ENCODE results near the gene METTL25B. TPM values are rescaled to one million over a fixed set of nuclear protein-coding genes. Genes with fewer than 3 reads are reported as not detected.

The METTL25B gene
- 21.6 to 28.4 TPM (median 25.2 TPM) in 5 replicates for total RNA-seq (2022; extraction: Qiagen RNA extraction; ENCODE audit: low read depth)

GRCh38 chr1:156727926-156728598 lies at the start of gene METTL25B:
METTL25B (plus strand) TSS chr1:156728469; CDS start chr1:156729105, 636 bp downstream.

GRCh38 chr1:156705321-156705917 lies 22.9 kb upstream of the METTL25B start, which contains the start of gene CRABP2:
CRABP2 (minus strand) TSS chr1:156705583; CDS start chr1:156705446, 137 bp downstream.

GRCh38 chr1:156728599-156729462 lies 562 bp downstream of the METTL25B start, which contains the start of gene ISG20L2:
ISG20L2 (minus strand) TSS chr1:156728766; CDS start chr1:156727652, 1,114 bp downstream.

GRCh38 chr1:156740741-156741480 lies 12.6 kb downstream of the METTL25B start, which contains the start of gene MRPL24:
MRPL24 (minus strand) TSS chr1:156741088; CDS start chr1:156738704, 2,384 bp downstream.

GRCh38 chr1:156751451-156751756 lies 23.1 kb downstream of the METTL25B start, which contains the start of gene HDGF:
HDGF (minus strand) TSS chr1:156751675; CDS start chr1:156751429, 246 bp downstream.

DNA sequence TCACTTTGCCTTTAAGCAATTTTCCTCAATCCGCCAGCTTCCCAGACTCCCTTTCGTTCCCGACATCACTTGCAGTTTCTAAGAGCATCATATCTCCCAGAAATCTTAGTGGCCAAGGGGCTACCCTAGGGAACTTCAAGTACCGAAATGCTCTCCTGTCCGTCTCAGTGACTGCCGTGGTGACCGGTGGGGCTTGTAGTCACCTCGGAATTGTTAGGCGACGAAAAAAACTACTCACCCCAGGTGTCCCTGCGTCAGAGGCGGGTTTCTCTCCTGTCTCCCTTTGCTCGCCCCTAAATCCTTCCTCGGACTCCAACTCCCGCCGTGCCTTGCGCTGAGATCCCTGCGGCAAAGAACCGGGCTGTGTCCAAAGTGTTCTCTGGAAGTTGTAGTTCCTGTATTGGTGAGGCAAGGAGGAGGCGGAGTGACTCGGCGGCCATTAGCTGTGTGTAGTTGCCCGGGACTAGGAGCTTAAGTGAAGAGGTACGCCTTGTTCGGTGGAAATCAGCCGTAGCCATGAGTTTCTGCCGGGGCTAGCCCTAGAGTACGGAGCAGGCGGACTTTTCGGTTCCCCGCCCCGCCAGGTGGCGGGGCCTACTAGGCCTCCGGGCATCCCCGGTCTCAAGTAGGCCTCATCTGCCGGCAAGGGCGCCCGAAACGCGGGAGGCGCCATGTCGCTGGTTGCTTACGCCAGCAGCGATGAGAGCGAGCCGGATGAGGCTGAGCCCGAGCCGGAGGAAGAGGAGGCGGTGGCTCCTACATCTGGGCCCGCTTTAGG lies 39.0 kb downstream of the METTL25B start, which contains the start of gene PRCC:
PRCC (plus strand) TSS at position 435 of the 778 bp plus-strand sequence; CDS start at position 672, 237 bp downstream.

Other genes starting within 250 kb of the METTL25B start
- 17.8 to 36.2 TPM (median 30.9 TPM) in 5 replicates for gene MEF2D, start 227.7 kb upstream of the METTL25B start, total RNA-seq (2022; extraction: Qiagen RNA extraction; ENCODE audit: low read depth)
- 12.3 to 21.4 TPM (median 19.1 TPM) in 5 replicates for gene IQGAP3, start 155.9 kb upstream of the METTL25B start, total RNA-seq (2022; extraction: Qiagen RNA extraction; ENCODE audit: low read depth)
- gene TTC24, start 148.7 kb upstream of the METTL25B start, total RNA-seq (2022; extraction: Qiagen RNA extraction; ENCODE audit: low read depth): not detected in 5 replicates
- 118 to 175 TPM (median 164 TPM) in 5 replicates for gene NAXE, start 136.7 kb upstream of the METTL25B start, total RNA-seq (2022; extraction: Qiagen RNA extraction; ENCODE audit: low read depth)
- 61.7 to 81.2 TPM (median 71.7 TPM) in 5 replicates for gene GPATCH4, start 127.0 kb upstream of the METTL25B start, total RNA-seq (2022; extraction: Qiagen RNA extraction; ENCODE audit: low read depth)
- gene HAPLN2, start 109.1 kb upstream of the METTL25B start, total RNA-seq (2022; extraction: Qiagen RNA extraction; ENCODE audit: low read depth): 0.11 to 0.43 TPM (median 0.20 TPM) in 3 of 5 replicates, not detected in the others
- gene BCAN, start 86.4 kb upstream of the METTL25B start, total RNA-seq (2022; extraction: Qiagen RNA extraction; ENCODE audit: low read depth): not detected in 5 replicates
- 1.2 to 1.3 TPM (median 1.3 TPM) in 5 replicates for gene NES, start 51.1 kb upstream of the METTL25B start, total RNA-seq (2022; extraction: Qiagen RNA extraction; ENCODE audit: low read depth)
- gene CRABP2, start 22.9 kb upstream of the METTL25B start, total RNA-seq (2022; extraction: Qiagen RNA extraction; ENCODE audit: low read depth): 6.6 to 13.0 TPM (median 9.6 TPM) in 5 replicates
- gene ISG20L2, start 297 bp downstream of the METTL25B start, total RNA-seq (2022; extraction: Qiagen RNA extraction; ENCODE audit: low read depth): 40.7 to 50.5 TPM (median 44.5 TPM) in 5 replicates
- gene MRPL24, start 12.6 kb downstream of the METTL25B start, total RNA-seq (2022; extraction: Qiagen RNA extraction; ENCODE audit: low read depth): 183 to 215 TPM (median 187 TPM) in 5 replicates
- 443 to 477 TPM (median 448 TPM) in 5 replicates for gene HDGF, start 23.2 kb downstream of the METTL25B start, total RNA-seq (2022; extraction: Qiagen RNA extraction; ENCODE audit: low read depth)
- 63.9 to 85.1 TPM (median 73.8 TPM) in 5 replicates for gene PRCC, start 39.1 kb downstream of the METTL25B start, total RNA-seq (2022; extraction: Qiagen RNA extraction; ENCODE audit: low read depth)
- 3.0 to 5.3 TPM (median 4.0 TPM) in 5 replicates for gene SH2D2A, start 88.4 kb downstream of the METTL25B start, total RNA-seq (2022; extraction: Qiagen RNA extraction; ENCODE audit: low read depth)
- not detected in 5 replicates for gene INSRR, start 130.6 kb downstream of the METTL25B start, total RNA-seq (2022; extraction: Qiagen RNA extraction; ENCODE audit: low read depth)
- gene NTRK1, start 132.4 kb downstream of the METTL25B start, total RNA-seq (2022; extraction: Qiagen RNA extraction; ENCODE audit: low read depth): 0.11 to 0.16 TPM (median 0.12 TPM) in 3 of 5 replicates, not detected in the others
- gene PEAR1, start 165.2 kb downstream of the METTL25B start, total RNA-seq (2022; extraction: Qiagen RNA extraction; ENCODE audit: low read depth): 5.4 to 12.1 TPM (median 9.3 TPM) in 5 replicates
- gene LRRC71, start 192.2 kb downstream of the METTL25B start, total RNA-seq (2022; extraction: Qiagen RNA extraction; ENCODE audit: low read depth): 0.12 to 0.24 TPM (median 0.15 TPM) in 5 replicates

All from A549 treated with ZK216348 at 1 μM for 4 hours (cell line).